IMR-90 (cell line): Measurements from ENCODE around the gene ELP4. TPM values are rescaled to one million over a fixed set of nuclear protein-coding genes. Genes with fewer than 3 reads are reported as not detected.

Experiments used
- ATAC-seq: fragments of 200-7000 bp; cut with Tn5 transposase; 2 replicates; pipeline ENCODE4 v1.9.1; 2020; ENCODE audit warnings: low read depth, mild to moderate bottlenecking, moderate library complexity
- BruUV-seq: library from RNA; stranded (reverse); fragments of 400-500 nt; replicated peaks from 2 replicates; lab custom pipeline; 2021; lab: Mats Ljungman, UMichigan
- CTCF ChIA-PET: fragments of 300-600 bp; formaldehyde crosslinking; extraction: SDS; loops from one replicate; lab custom pipeline; 2021; ENCODE audit warnings: antibody characterized with exemption; lab: Yijun Ruan, JAX
- POLR2A ChIA-PET: fragments of 300-600 bp; sonication (Branson Sonifier 250); formaldehyde crosslinking; loops from one replicate; lab custom pipeline; 2022; ENCODE audit warnings: antibody characterized with exemption; ENCODE audit not compliant: unreplicated experiment; lab: Charles Lee
- DNase-seq: peaks from one replicate; pipeline ENCODE4 v3.0.0; 2013
- H2AFZ ChIP-seq: replicated peaks from 2 replicates; pipeline ENCODE3; 2013; ENCODE audit warnings: low read length, mild to moderate bottlenecking; ENCODE audit not compliant: poor library complexity
- H2AK5ac ChIP-seq: 2 replicates; pipeline ENCODE4 v1.6.1; 2013; ENCODE audit warnings: low read depth, low read length, inconsistent platforms
- H2AK9ac ChIP-seq: replicated peaks from 2 replicates; pipeline ENCODE3; 2013; ENCODE audit warnings: mild to moderate bottlenecking, low read depth, low read length, moderate library complexity; ENCODE audit not compliant: poor library complexity
- H2BK120ac ChIP-seq: 2 replicates; pipeline ENCODE4 v1.6.1; 2013; ENCODE audit warnings: low read depth, low read length, inconsistent platforms
- H2BK15ac ChIP-seq: 3 replicates; pipeline ENCODE4 v1.6.1; 2013; ENCODE audit warnings: low read depth, low read length, inconsistent platforms
- H2BK20ac ChIP-seq: 2 replicates; pipeline ENCODE4 v1.6.1; 2013; ENCODE audit warnings: low read depth, mild to moderate bottlenecking, inconsistent platforms, low read length, moderate library complexity
- H2BK5ac ChIP-seq: 2 replicates; pipeline ENCODE4 v1.6.1; 2013; ENCODE audit warnings: mild to moderate bottlenecking, low read depth, low read length, inconsistent platforms; ENCODE audit not compliant: poor library complexity, severe bottlenecking
- H3K14ac ChIP-seq: replicated peaks from 2 replicates; pipeline ENCODE4 v1.6.1; 2013; ENCODE audit warnings: low read depth, low read length, inconsistent platforms
- H3K18ac ChIP-seq: 2 replicates; pipeline ENCODE4 v1.6.1; 2013; ENCODE audit warnings: low read depth, low read length, control low read depth
- H3K23ac ChIP-seq: 2 replicates; pipeline ENCODE4 v1.6.1; 2013; ENCODE audit warnings: low read depth, low read length, inconsistent platforms
- H3K27ac ChIP-seq: 2 replicates; pipeline ENCODE4 v1.5.1; 2013; ENCODE audit warnings: mild to moderate bottlenecking, control low read depth, low read length; ENCODE audit not compliant: insufficient read depth
- H3K27me3 ChIP-seq: 2 replicates; pipeline ENCODE4 v1.6.1; 2013; ENCODE audit warnings: low read length; ENCODE audit not compliant: control insufficient read depth, insufficient read depth
- H3K36me3 ChIP-seq: 2 replicates; pipeline ENCODE4 v1.6.1; 2013; ENCODE audit warnings: low read length, mixed read lengths; ENCODE audit not compliant: control insufficient read depth, insufficient read depth
- H3K4ac ChIP-seq: 2 replicates; pipeline ENCODE4 v1.6.1; 2013; ENCODE audit warnings: low read depth, low read length, inconsistent platforms
- H3K4me1 ChIP-seq: 2 replicates; pipeline ENCODE4 v1.6.1; 2013; ENCODE audit warnings: low read length, mixed read lengths; ENCODE audit not compliant: control insufficient read depth, insufficient read depth
- H3K4me2 ChIP-seq: 2 replicates; pipeline ENCODE4 v1.6.1; 2013; ENCODE audit warnings: low read depth, mild to moderate bottlenecking, control low read depth, low read length, moderate library complexity
- H3K4me3 ChIP-seq: 2 replicates; pipeline ENCODE4 v1.5.1; 2013; ENCODE audit warnings: low read depth, mild to moderate bottlenecking, control low read depth, low read length, moderate library complexity; ENCODE audit not compliant: insufficient read depth
- H3K56ac ChIP-seq: 2 replicates; pipeline ENCODE4 v1.6.1; 2013; ENCODE audit warnings: low read length, inconsistent platforms; ENCODE audit not compliant: insufficient read depth; ENCODE audit errors: extremely low read depth
- H3K79me1 ChIP-seq, 2 experiments: 2 replicates each; pipeline ENCODE4 v1.6.1; 2013; ENCODE audit warnings: low read length in 2 of 2, inconsistent platforms in 1 of 2, low read depth in 1 of 2
- H3K9ac ChIP-seq: 2 replicates; pipeline ENCODE4 v1.6.1; 2013; ENCODE audit warnings: low read depth, low read length, control low read depth
- H3K9me1 ChIP-seq: 2 replicates; pipeline ENCODE4 v1.6.1; 2013; ENCODE audit warnings: low read length, inconsistent platforms; ENCODE audit not compliant: insufficient read depth
- H3K9me3 ChIP-seq: 2 replicates; pipeline ENCODE4 v1.6.1; 2013; ENCODE audit warnings: low read length; ENCODE audit not compliant: control insufficient read depth, insufficient read depth
- H4K20me1 ChIP-seq: 2 replicates; pipeline ENCODE4 v1.6.1; 2013; ENCODE audit warnings: low read length, inconsistent platforms; ENCODE audit not compliant: insufficient read depth
- H4K5ac ChIP-seq: 2 replicates; pipeline ENCODE4 v1.6.1; 2013; ENCODE audit warnings: mild to moderate bottlenecking, low read depth, low read length, control low read depth
- H4K8ac ChIP-seq, 2 experiments: 2 replicates each; pipeline ENCODE4 v1.6.1; 2013; ENCODE audit warnings: low read depth in 2 of 2, low read length in 2 of 2, control low read depth in 1 of 2, inconsistent platforms in 1 of 2
- H4K91ac ChIP-seq: 2 replicates; pipeline ENCODE4 v1.6.1; 2013; ENCODE audit warnings: low read depth, low read length, inconsistent platforms; ENCODE audit not compliant: insufficient read depth
- BHLHE40 ChIP-seq: fragments of 150-350 bp; IDR thresholded peaks from 2 replicates; pipeline ENCODE4 v1.6.1; 2016; ENCODE audit warnings: mild to moderate bottlenecking, low read depth, low read length
- MAFK ChIP-seq: IDR thresholded peaks from 2 replicates; pipeline ENCODE4 v1.6.1; 2012; ENCODE audit warnings: low read depth, low read length, improper control_type of control experiment
- MAZ ChIP-seq: IDR thresholded peaks from 2 replicates; pipeline ENCODE4 v1.6.1; 2012; ENCODE audit warnings: low read depth, mild to moderate bottlenecking, low read length, improper control_type of control experiment, moderate library complexity, borderline replicate concordance
- MXI1 ChIP-seq: IDR thresholded peaks from 2 replicates; pipeline ENCODE4 v1.6.1; 2012; ENCODE audit warnings: low read depth, mild to moderate bottlenecking, low read length, moderate library complexity, borderline replicate concordance
- POLR2A ChIP-seq: IDR thresholded peaks from 2 replicates; pipeline ENCODE4 v1.6.1; 2012; ENCODE audit warnings: mild to moderate bottlenecking, low read depth, low read length
- RAD21 ChIP-seq: IDR thresholded peaks from 2 replicates; pipeline ENCODE4 v1.6.1; 2012; ENCODE audit warnings: low read length, improper control_type of control experiment
- RCOR1 ChIP-seq: IDR thresholded peaks from 2 replicates; pipeline ENCODE4 v1.6.1; 2012; ENCODE audit warnings: mild to moderate bottlenecking, low read length, improper control_type of control experiment; ENCODE audit not compliant: insufficient replicate concordance
- RFX5 ChIP-seq: IDR thresholded peaks from 2 replicates; pipeline ENCODE4 v1.8.0; 2012; ENCODE audit warnings: low read depth, mild to moderate bottlenecking, low read length, moderate library complexity
- SMC3 ChIP-seq: fragments of 150-350 bp; IDR thresholded peaks from 2 replicates; pipeline ENCODE4 v1.6.1; 2016; ENCODE audit warnings: low read depth, mild to moderate bottlenecking, antibody characterized with exemption, low read length, moderate library complexity
- WGBS, 2 experiments: methylation state at CpG; one replicate each; pipeline versions ENCODE4 v1.1.5 to v1.1.7; 2013; ENCODE audit warnings: missing lambda C conversion rate in 2 of 2; ENCODE audit not compliant: insufficient read length in 1 of 2; ENCODE audit errors: extremely low coverage in 2 of 2; 5-methylcytosine and 5-hydroxymethylcytosine counted together
- dilution Hi-C: fragments of 300-500 bp; cut with HindIII; formaldehyde crosslinking; loops from one replicate; pipeline ENCODE4 v1.14.3; 2018; ENCODE audit warnings: low sequenced_read_pairs; ENCODE audit not compliant: unreplicated experiment
- in situ Hi-C: fragments of 300-500 bp; cut with MboI; formaldehyde crosslinking; loops from 3 replicates; pipeline ENCODE4 v1.14.3; 2019; ENCODE audit warnings: low sequenced_read_pairs, inconsistent platforms, mixed read lengths
- intact Hi-C: fragments of 100-400 bp; cut with micrococcal nuclease; formaldehyde crosslinking; loops from 2 replicates; pipeline ENCODE4 v1.10.0; 2022
- polyA plus RNA-seq, 3 experiments: library from polyadenylated mRNA; depleted of rRNA; stranded (reverse); fragments of >200 nt; gene quantifications; 2 replicates each; pipeline ENCODE4 v1.2.3, GENCODE V29; 2012; ENCODE audit warnings: low replicate concordance in 1 of 3
- total RNA-seq: library from RNA; depleted of rRNA; stranded (reverse); fragments of >200 nt; gene quantifications from 2 replicates; pipeline ENCODE4 v1.2.3, GENCODE V29; 2012
- TF ChIP-seq, protein P1 (sequence below): conservative IDR thresholded peaks from 2 replicates; pipeline ENCODE4 v1.5.1; 2012; ENCODE audit warnings: mild to moderate bottlenecking, low read depth, low read length, improper control_type of control experiment

The ELP4 gene
- total and polyA plus RNA-seq, 2 of the 4 experiments (the other 2 are of a cell fraction): 8.4 to 20.4 TPM

- Histone ChIP-seq H3K56ac (no peak overlapping the region), H3K18ac (no peak overlapping the region), H3K79me1 (no peaks in the 10 kb centered on the region), H3K27ac (no peak overlapping the region), H3K36me3 (no peaks in the 10 kb centered on the region), H4K5ac (no peak overlapping the region), H2AK5ac (no peak overlapping the region), H2AFZ (no peak overlapping the region), H4K91ac (no peak overlapping the region), H2AK9ac (no peak overlapping the region), H3K9me3 (no peaks in the 10 kb centered on the region), H3K27me3 (no peaks in the 10 kb centered on the region), H3K4me2 (no peak overlapping the region), H3K4me3 (no peak overlapping the region), H2BK20ac (no peak overlapping the region), H2BK120ac (no peak overlapping the region), H2BK15ac (no peak overlapping the region), H3K4ac (no peak overlapping the region), H3K4me1 (no peaks in the 10 kb centered on the region), H3K9ac (no peak overlapping the region), H4K20me1 (no peaks in the 10 kb centered on the region), H2BK5ac (no peak overlapping the region), H3K23ac (no peak overlapping the region), H3K9me1 (peaks cover 2% of the 10 kb centered on the region; the same call in 1 of the 2 replicates), H3K14ac (no peak overlapping the region), H4K8ac (no peak overlapping the region)
- CTCF ChIA-PET: no interaction called here
- dilution Hi-C loops (no loop called here), intact Hi-C loops (no loop called here), in situ Hi-C loops (no loop called here)
- TF ChIP-seq SMC3 (no peak), POLR2A (no peak), RFX5 (no peak), MAZ (no peak), MXI1 (no peak), RAD21 (no peak), MAFK (no peak), BHLHE40 (no peak), RCOR1 (no peak)
- TF ChIP-seq, protein P1, sequence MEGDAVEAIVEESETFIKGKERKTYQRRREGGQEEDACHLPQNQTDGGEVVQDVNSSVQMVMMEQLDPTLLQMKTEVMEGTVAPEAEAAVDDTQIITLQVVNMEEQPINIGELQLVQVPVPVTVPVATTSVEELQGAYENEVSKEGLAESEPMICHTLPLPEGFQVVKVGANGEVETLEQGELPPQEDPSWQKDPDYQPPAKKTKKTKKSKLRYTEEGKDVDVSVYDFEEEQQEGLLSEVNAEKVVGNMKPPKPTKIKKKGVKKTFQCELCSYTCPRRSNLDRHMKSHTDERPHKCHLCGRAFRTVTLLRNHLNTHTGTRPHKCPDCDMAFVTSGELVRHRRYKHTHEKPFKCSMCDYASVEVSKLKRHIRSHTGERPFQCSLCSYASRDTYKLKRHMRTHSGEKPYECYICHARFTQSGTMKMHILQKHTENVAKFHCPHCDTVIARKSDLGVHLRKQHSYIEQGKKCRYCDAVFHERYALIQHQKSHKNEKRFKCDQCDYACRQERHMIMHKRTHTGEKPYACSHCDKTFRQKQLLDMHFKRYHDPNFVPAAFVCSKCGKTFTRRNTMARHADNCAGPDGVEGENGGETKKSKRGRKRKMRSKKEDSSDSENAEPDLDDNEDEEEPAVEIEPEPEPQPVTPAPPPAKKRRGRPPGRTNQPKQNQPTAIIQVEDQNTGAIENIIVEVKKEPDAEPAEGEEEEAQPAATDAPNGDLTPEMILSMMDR: no peak
- no TSS peak for BruUV-seq
- no CpG with 5 or more reads among the region's 1 CpG for WGBS, 2 experiments
- no peak for ATAC-seq
- POLR2A ChIA-PET: no interaction called here
- no peak for DNase-seq
Measured at GRCh38 chr11:31699066-31699465, 189.5 kb downstream of the ELP4 start.
